K562 (cell line): ENCODE measurements around the gene NABP1. TPM values are rescaled to one million over a fixed set of nuclear protein-coding genes. Genes with fewer than 3 reads are reported as not detected.
A peak's percentile ranks its signal among the peaks of the same experiment; 100 is the strongest.

ENCODE experiments used
- ATAC-seq: fragments of 200-7000 bp; cut with Tn5 transposase; 3 replicates; pipeline ENCODE4 v1.9.1; 2020; ENCODE audit warnings: moderate library complexity
- BruUV-seq: library from RNA; stranded (reverse); fragments of 400-500 nt; replicated peaks from 2 replicates; lab custom pipeline; 2021; lab: Mats Ljungman, UMichigan
- CTCF ChIA-PET: fragments of 300-600 bp; formaldehyde crosslinking; extraction: SDS; loops from one replicate; lab custom pipeline; 2021; ENCODE audit warnings: low intra/inter-chr PET ratio; lab: Yijun Ruan, JAX
- POLR2A ChIA-PET: fragments of 300-600, 350-650 bp; sonication (Branson Sonifier 250); formaldehyde crosslinking; extraction: SDS; loops from one replicate; lab custom pipeline; 2021; ENCODE audit warnings: antibody characterized with exemption, inconsistent platforms; lab: Yijun Ruan, JAX
- DNase-seq, 4 experiments: peaks; one replicate each; pipeline versions ENCODE4 v3.0.0 to v3.0.0-alpha.2; 2011 to 2018; ENCODE audit warnings: low spot score in 3 of 4, mixed read lengths in 3 of 4; ENCODE audit errors: extremely low read depth in 1 of 4
- FAIRE-seq: peaks from 2 replicates; lab custom pipeline; 2011; peaks lifted over from hg19 to GRCh38; lab: Jason Lieb, UNC
- H2AFZ ChIP-seq: 2 replicates; pipeline ENCODE4 v1.6.0; 2011; ENCODE audit warnings: low read depth, low read length, control low read depth, inconsistent platforms
- H3K27ac ChIP-seq: fragments of 200-600 bp; 3 replicates; pipeline ENCODE4 v1.8.0; 2011; ENCODE audit warnings: low read depth, mild to moderate bottlenecking, control low read depth, inconsistent platforms, low read length, moderate library complexity, mixed read lengths; ENCODE audit errors: extremely low read depth
- H3K27me3 ChIP-seq, 2 experiments: fragments of 300-600 bp in 1 of 2; 2 replicates in 1 of 2; 3 replicates in 1 of 2; pipeline versions ENCODE4 v1.6.0 to v1.8.0; 2011; ENCODE audit warnings: inconsistent platforms in 2 of 2, low read length in 2 of 2, mild to moderate bottlenecking in 1 of 2, mixed read lengths in 1 of 2, moderate library complexity in 1 of 2; ENCODE audit not compliant: control insufficient read depth in 2 of 2, insufficient read depth in 2 of 2
- H3K36me3 ChIP-seq: fragments of 300-600 bp; 3 replicates; pipeline ENCODE4 v1.8.0; 2011; ENCODE audit warnings: mild to moderate bottlenecking, low read length, inconsistent platforms; ENCODE audit not compliant: control insufficient read depth, insufficient read depth
- H3K4me1 ChIP-seq, 2 experiments: fragments of 200-600 bp in 1 of 2; replicated peaks in 1 of 2; 2 replicates in 1 of 2; 3 replicates in 1 of 2; pipeline versions ENCODE4 v1.5.1 to v1.8.0; 2011; ENCODE audit warnings: inconsistent platforms in 2 of 2, low read length in 2 of 2, mild to moderate bottlenecking in 1 of 2, mixed read lengths in 1 of 2, moderate library complexity in 1 of 2; ENCODE audit not compliant: control insufficient read depth in 2 of 2, insufficient read depth in 2 of 2
- H3K4me2 ChIP-seq: 2 replicates; pipeline ENCODE4 v1.6.1; 2011; ENCODE audit warnings: low read length, control low read depth, inconsistent platforms, mixed read lengths; ENCODE audit not compliant: insufficient read depth
- H3K4me3 ChIP-seq: fragments of 200-600 bp; sonication (generic), shearing (Covaris generic); 2 replicates; pipeline ENCODE4 v1.5.1; 2016; ENCODE audit warnings: control low read depth, inconsistent platforms
- H3K79me2 ChIP-seq: fragments of 200-600 bp; 3 replicates; pipeline ENCODE4 v1.8.0; 2011; ENCODE audit warnings: low read length, inconsistent platforms; ENCODE audit not compliant: control insufficient read depth, insufficient read depth
- H3K9ac ChIP-seq, 2 experiments: 2 replicates each; pipeline versions ENCODE4 v1.6.0 to v1.6.1; 2011; ENCODE audit warnings: low read depth in 2 of 2, low read length in 2 of 2, control low read depth in 1 of 2, inconsistent platforms in 1 of 2, mild to moderate bottlenecking in 1 of 2, mixed read lengths in 1 of 2; ENCODE audit not compliant: insufficient read depth in 1 of 2
- H3K9me1 ChIP-seq: one replicate; pipeline ENCODE4 v1.6.0; 2011; ENCODE audit warnings: inconsistent platforms, mild to moderate bottlenecking, low read length, moderate library complexity; ENCODE audit not compliant: control insufficient read depth, insufficient read depth
- H3K9me3 ChIP-seq: replicated peaks from 2 replicates; pipeline ENCODE4 v1.5.1; 2011; ENCODE audit warnings: low read depth, low read length, inconsistent platforms; ENCODE audit not compliant: control insufficient read depth, insufficient read depth
- H4K20me1 ChIP-seq: replicated peaks from 2 replicates; pipeline ENCODE4 v1.6.1; 2011; ENCODE audit warnings: low read length, inconsistent platforms, mixed read lengths; ENCODE audit not compliant: control insufficient read depth, insufficient read depth
- ARNT ChIP-seq, 2 experiments: fragments of 450-650 bp; IDR thresholded peaks; 2 replicates each; pipeline ENCODE4 v1.6.1; 2016; ENCODE audit warnings: mild to moderate bottlenecking in 1 of 2
- BACH1 ChIP-seq: fragments of 200-800 bp; sonication (Bioruptor generic); IDR thresholded peaks from 2 replicates; pipeline ENCODE4 v1.6.1; 2016; ENCODE audit warnings: missing genetic modification characterization, missing compliant biosample characterization
- BHLHE40 ChIP-seq: IDR thresholded peaks from 2 replicates; pipeline ENCODE4 v1.6.1; 2011; ENCODE audit warnings: low read length, improper control_type of control experiment
- CREB3 ChIP-seq: fragments of 450-650 bp; conservative IDR thresholded peaks from 2 replicates; pipeline ENCODE4 v1.6.1; 2016; ENCODE audit warnings: missing genetic modification characterization, low read depth, mild to moderate bottlenecking, missing compliant biosample characterization, moderate library complexity
- CREM ChIP-seq: IDR thresholded peaks from 2 replicates; pipeline ENCODE4 v1.6.1; 2014; ENCODE audit warnings: antibody characterized with exemption, low read depth
- KDM1A ChIP-seq, 2 experiments: fragments of 450-650 bp; IDR thresholded peaks; 2 replicates each; pipeline ENCODE4 v1.6.1; 2016; ENCODE audit warnings: mild to moderate bottlenecking in 2 of 2
- L3MBTL2 ChIP-seq: fragments of 450-650 bp; IDR thresholded peaks from 2 replicates; pipeline ENCODE4 v1.6.1; 2016; ENCODE audit warnings: mild to moderate bottlenecking, moderate library complexity
- MAFF ChIP-seq: IDR thresholded peaks from 2 replicates; pipeline ENCODE4 v1.6.1; 2012; ENCODE audit warnings: low read length, improper control_type of control experiment
- PHF20 ChIP-seq: fragments of 450-650 bp; IDR thresholded peaks from 2 replicates; pipeline ENCODE4 v1.6.1; 2018; ENCODE audit not compliant: partially characterized antibody
- RCOR1 ChIP-seq, 2 experiments: IDR thresholded peaks; 2 replicates each; pipeline ENCODE4 v1.6.1; 2012; ENCODE audit warnings: low read depth in 2 of 2, low read length in 2 of 2, borderline replicate concordance in 1 of 2, improper control_type of control experiment in 1 of 2
- SIN3B ChIP-seq: fragments of 450-650 bp; IDR thresholded peaks from 2 replicates; pipeline ENCODE4 v1.6.1; 2017; ENCODE audit warnings: low read depth, mild to moderate bottlenecking, moderate library complexity
- ZKSCAN8 ChIP-seq: fragments of 200-800 bp; sonication (Bioruptor generic); IDR thresholded peaks from 2 replicates; pipeline ENCODE4 v1.6.1; 2016; ENCODE audit warnings: missing genetic modification characterization, missing compliant biosample characterization
- ZNF551 ChIP-seq: fragments of 250-450 bp; sonication (Bioruptor Pico); IDR thresholded peaks from 2 replicates; pipeline ENCODE4 v1.5.0; 2021; ENCODE audit warnings: mild to moderate bottlenecking, moderate library complexity
- WGBS: fragments of 100-300 bp; shearing (Covaris generic); methylation state at CpG from one replicate; pipeline ENCODE4 v1.1.6; 2016; ENCODE audit warnings: low coverage, mixed read lengths; ENCODE audit not compliant: insufficient coverage; ENCODE audit errors: missing lambda C conversion rate; 5-methylcytosine and 5-hydroxymethylcytosine counted together
- in situ Hi-C: fragments of 300-500 bp; cut with MboI; formaldehyde crosslinking; loops from 4 replicates; pipeline ENCODE4 v1.15.0; 2018; ENCODE audit warnings: inconsistent platforms, mixed read lengths
- intact Hi-C: fragments of 100-400 bp; cut with micrococcal nuclease; formaldehyde crosslinking; loops from 2 replicates; pipeline ENCODE4 v1.14.2; 2022
- polyA plus RNA-seq, 8 experiments: library from polyadenylated mRNA; depleted of rRNA in 4 of 8; stranded (reverse) in 5 of 8; unstranded in 3 of 8; fragments of >200 nt; fragmentation: Nextera tagmentation in 2 of 8; fragmentation: Illumina TruSeq in 1 of 8; extraction: Ambion mirVana in 2 of 8; extraction: Trizol in 1 of 8; gene quantifications; 2 replicates each; pipeline versions ENCODE4 v1.2.1 to v1.2.3, GENCODE V29; 2011 to 2014; ENCODE audit warnings: inconsistent platforms in 1 of 8, missing spikeins in 1 of 8
- total RNA-seq, 7 experiments: library from RNA; depleted of rRNA in 6 of 7; stranded (reverse); fragments of >200 nt in 6 of 7; fragmentation: Illumina TruSeq in 2 of 7; extraction: Trizol in 2 of 7; gene quantifications; 2 replicates each; pipeline versions ENCODE4 v1.2.1 to v1.2.3, GENCODE V29; 2011 to 2021; ENCODE audit warnings: low replicate concordance in 1 of 7

Gene NABP1
- total and polyA plus RNA-seq, 9 of the 15 experiments (the other 6 are each of a cell fraction or from before 2014, with no cell fraction given) = 12.8 to 44.0 (median 20.2) TPM

- TSS peak; percentile 50 for BruUV-seq
- Histone ChIP-seq H3K36me3 (peaks cover 29% of the 10 kb centered on the region), H3K9ac (peak overlapping the region; percentile 88 to 97), H3K79me2 (peaks cover 64% of the 10 kb centered on the region), H3K27me3 (no peaks in the 10 kb centered on the region), H3K4me2 (peak overlapping the region; percentile 90), H4K20me1 (no peaks in the 10 kb centered on the region), H3K9me1 (no peaks in the 10 kb centered on the region), H3K9me3 (0 out of 2 replicates have a peak, but pooled peaks cover 2% of the 10 kb centered on the region), H2AFZ (peak overlapping the region; percentile 57), H3K27ac (peak overlapping the region; percentile 92), H3K4me3 (peak overlapping the region; percentile 64), H3K4me1 (peaks cover 3 to 21% of the 10 kb centered on the region in 2 experiments)
- intact Hi-C loops = loop anchor here (1.0 kb wide), 1 partner anchor 107 kb away; no protein-coding TSS in a partner anchor
- peak; percentile 60 to 85 (median 71) for DNase-seq
- FAIRE-seq = no peak
- ChIA-PET POLR2A (interaction anchor here (0.5 to 4.8 kb wide), 20 partner anchors 9 to 346 kb away, joined by 3 to 23 read pairs (median 6); no protein-coding TSS in a partner anchor), CTCF (interaction anchor here (1.1 kb wide), 1 partner anchor 108 kb away, joined by 3 read pairs; no protein-coding TSS in a partner anchor)
- peak; percentile 59 for ATAC-seq
- under 1% methylated on average over 20 of the region's 40 CpGs for WGBS
- in situ Hi-C loops = no loop called here
- peak in 1 of 2 experiments; percentile 38; a peak in 1 of 4 replicates for TF ChIP-seq KDM1A (IDR thresholded peaks at IDR 0.05)
- TF ChIP-seq CREM = 0 out of 2 replicates have a peak, but pooled peaks have one; percentile 25
- peak in 1 of 2 experiments; percentile 43; a peak in 2 of 4 replicates for TF ChIP-seq RCOR1 (IDR thresholded peaks at IDR 0.05; ENCODE audit: borderline replicate concordance in 1 of 2, low read depth in 2 of 2, low read length in 2 of 2)
- no peak for TF ChIP-seq ARNT (IDR thresholded peaks at IDR 0.05)
- no peak for TF ChIP-seq CREB3 (tag)
- peak; percentile 41; the same call in 1 of the 2 replicates for TF ChIP-seq BHLHE40
- no peak for TF ChIP-seq BACH1 (tag)
- TF ChIP-seq PHF20 = no peak
- 0 out of 2 replicates have a peak, but pooled peaks have one; percentile 24 for TF ChIP-seq ZKSCAN8 (CRISPR knock-in tag)
- TF ChIP-seq L3MBTL2 = peak; percentile 60; the same call in 1 of the 2 replicates
- no peak for TF ChIP-seq ZNF551
- no peak for TF ChIP-seq MAFF
- no peak for TF ChIP-seq SIN3B
Measured at GRCh38 chr2:191678437-191679100, 633 bp downstream of the NABP1 start.
